H9 (cell line): ENCODE measurements around the gene TCTN3. TPM values are rescaled to one million over a fixed set of nuclear protein-coding genes. Genes with fewer than 3 reads are reported as not detected.

Experiments used
- DNase-seq: peaks from one replicate; pipeline ENCODE4 v3.0.0-alpha.2; 2017
- H2AFZ ChIP-seq: one replicate; pipeline ENCODE4 v1.6.1; 2013; ENCODE audit warnings: mild to moderate bottlenecking, low read length, control low read depth, moderate library complexity
- H2AK5ac ChIP-seq: 2 replicates; pipeline ENCODE4 v1.6.1; 2013; ENCODE audit warnings: low read length, control low read depth, mixed read lengths; ENCODE audit not compliant: insufficient read length
- H2BK120ac ChIP-seq: one replicate; pipeline ENCODE4 v1.6.1; 2013; ENCODE audit warnings: low read depth, mild to moderate bottlenecking, low read length, control low read depth, inconsistent platforms; ENCODE audit not compliant: poor library complexity, severe bottlenecking
- H2BK12ac ChIP-seq: 2 replicates; pipeline ENCODE4 v1.6.1; 2013; ENCODE audit warnings: low read length, control low read depth, mixed read lengths, low read depth; ENCODE audit not compliant: insufficient read length
- H2BK15ac ChIP-seq: 2 replicates; pipeline ENCODE4 v1.6.1; 2013; ENCODE audit warnings: low read depth, low read length, control low read depth
- H2BK20ac ChIP-seq: one replicate; pipeline ENCODE4 v1.6.1; 2013; ENCODE audit warnings: low read depth, mild to moderate bottlenecking, low read length, control low read depth, inconsistent platforms; ENCODE audit not compliant: poor library complexity, severe bottlenecking
- H2BK5ac ChIP-seq: 2 replicates; pipeline ENCODE4 v1.6.1; 2013; ENCODE audit warnings: low read length, control low read depth, mixed read lengths; ENCODE audit not compliant: insufficient read length
- H3K14ac ChIP-seq: 2 replicates; pipeline ENCODE4 v1.6.1; 2013; ENCODE audit warnings: low read length, control low read depth; ENCODE audit not compliant: insufficient read depth
- H3K18ac ChIP-seq: 2 replicates; pipeline ENCODE4 v1.6.1; 2013; ENCODE audit warnings: low read depth, mild to moderate bottlenecking, mixed read lengths, low read length, control low read depth; ENCODE audit not compliant: insufficient read length
- H3K23ac ChIP-seq: 2 replicates; pipeline ENCODE4 v1.6.1; 2013; ENCODE audit warnings: low read length, control low read depth, mixed read lengths, low read depth; ENCODE audit not compliant: insufficient read length
- H3K23me2 ChIP-seq: 2 replicates; pipeline ENCODE4 v1.6.1; 2013; ENCODE audit warnings: low read depth, mild to moderate bottlenecking, mixed read lengths, low read length, control low read depth; ENCODE audit not compliant: insufficient read length, poor library complexity, severe bottlenecking
- H3K27ac ChIP-seq: 2 replicates; pipeline ENCODE4 v1.5.1; 2013; ENCODE audit warnings: low read length, control low read depth, mixed read lengths, low read depth; ENCODE audit not compliant: insufficient read length
- H3K27me3 ChIP-seq: 2 replicates; pipeline ENCODE4 v1.6.1; 2013; ENCODE audit warnings: low read length, control low read depth, inconsistent platforms; ENCODE audit not compliant: insufficient read depth
- H3K4ac ChIP-seq: 2 replicates; pipeline ENCODE4 v1.6.1; 2013; ENCODE audit warnings: low read depth, mild to moderate bottlenecking, control low read depth, inconsistent platforms, low read length, moderate library complexity
- H3K4me1 ChIP-seq: 2 replicates; pipeline ENCODE4 v1.6.1; 2013; ENCODE audit warnings: low read length, control low read depth, inconsistent platforms; ENCODE audit not compliant: insufficient read depth
- H3K4me2 ChIP-seq: 2 replicates; pipeline ENCODE4 v1.6.1; 2013; ENCODE audit warnings: low read length, control low read depth, mixed read lengths; ENCODE audit not compliant: insufficient read length, insufficient read depth
- H3K56ac ChIP-seq: 2 replicates; pipeline ENCODE4 v1.6.1; 2013; ENCODE audit warnings: low read depth, mild to moderate bottlenecking, mixed read lengths, low read length, control low read depth; ENCODE audit not compliant: insufficient read length
- H3K79me1 ChIP-seq: 2 replicates; pipeline ENCODE4 v1.6.1; 2013; ENCODE audit warnings: low read depth, mild to moderate bottlenecking, moderate library complexity, low read length, control low read depth, inconsistent platforms; ENCODE audit not compliant: insufficient read depth, poor library complexity, severe bottlenecking
- H3K79me2 ChIP-seq: 2 replicates; pipeline ENCODE4 v1.6.1; 2013; ENCODE audit warnings: low read length, control low read depth, inconsistent platforms; ENCODE audit not compliant: insufficient read depth
- H3K9ac ChIP-seq: 2 replicates; pipeline ENCODE4 v1.6.1; 2013; ENCODE audit warnings: low read length, control low read depth, mixed read lengths; ENCODE audit not compliant: insufficient read length; ENCODE audit errors: extremely low read depth
- H3K9me3 ChIP-seq: one replicate; pipeline ENCODE4 v1.6.1; 2013; ENCODE audit warnings: low read depth, low read length, inconsistent platforms; ENCODE audit not compliant: control insufficient read depth
- H3T11ph ChIP-seq: one replicate; pipeline ENCODE4 v1.6.1; 2013; ENCODE audit warnings: mild to moderate bottlenecking, low read length, control low read depth, inconsistent platforms
- H4K20me1 ChIP-seq: one replicate; pipeline ENCODE4 v1.6.1; 2013; ENCODE audit not compliant: control insufficient read depth, insufficient read length, insufficient read depth
- H4K5ac ChIP-seq: 2 replicates; pipeline ENCODE4 v1.6.1; 2013; ENCODE audit warnings: low read depth, mild to moderate bottlenecking, mixed read lengths, low read length, control low read depth; ENCODE audit not compliant: insufficient read length
- H4K8ac ChIP-seq: replicated peaks from 2 replicates; pipeline ENCODE4 v1.6.1; 2013; ENCODE audit warnings: low read length, control low read depth, mixed read lengths, low read depth; ENCODE audit not compliant: insufficient read length
- H4K91ac ChIP-seq: 2 replicates; pipeline ENCODE4 v1.6.1; 2013; ENCODE audit warnings: low read depth, mild to moderate bottlenecking, moderate library complexity, mixed read lengths, low read length, control low read depth; ENCODE audit not compliant: insufficient read length
- H3K27ac Mint-ChIP-seq, 3 experiments: 2 replicates in 2 of 3; 3 replicates in 1 of 3; pipeline ENCODE4 v1.8.0; 2020 to 2021; ENCODE audit warnings: mixed read lengths in 3 of 3, mild to moderate bottlenecking in 1 of 3, moderate library complexity in 1 of 3
- H3K27me3 Mint-ChIP-seq: 2 replicates; pipeline ENCODE4 v1.8.0; 2021; ENCODE audit warnings: low read depth, mild to moderate bottlenecking, moderate library complexity, mixed read lengths
- H3K36me3 Mint-ChIP-seq, 3 experiments: 2 replicates in 2 of 3; 3 replicates in 1 of 3; pipeline ENCODE4 v1.8.0; 2020 to 2021; ENCODE audit warnings: low read depth in 3 of 3, mixed read lengths in 3 of 3; ENCODE audit not compliant: insufficient read depth in 1 of 3
- H3K4me1 Mint-ChIP-seq, 2 experiments: 2 replicates each; pipeline ENCODE4 v1.8.0; 2020; ENCODE audit warnings: mixed read lengths in 2 of 2
- H3K4me3 Mint-ChIP-seq, 2 experiments: 2 replicates in 1 of 2; 3 replicates in 1 of 2; pipeline ENCODE4 v1.8.0; 2020 to 2021; ENCODE audit warnings: mild to moderate bottlenecking in 2 of 2, mixed read lengths in 2 of 2, moderate library complexity in 1 of 2
- H3K9me3 Mint-ChIP-seq, 2 experiments: 2 replicates in 1 of 2; 3 replicates in 1 of 2; pipeline ENCODE4 v1.8.0; 2020; ENCODE audit warnings: mild to moderate bottlenecking in 2 of 2, mixed read lengths in 2 of 2, moderate library complexity in 1 of 2
- CTCF ChIP-seq: fragments of 200-600 bp; sonication (generic); conservative IDR thresholded peaks from 3 replicates; pipeline ENCODE4 v1.8.0; 2021; ENCODE audit warnings: antibody characterized with exemption, mild to moderate bottlenecking
- WGBS: extraction: QIAGEN DNeasy Blood & Tissue Kit; methylation state at CpG from one replicate; pipeline ENCODE4 v1.1.7; 2013; ENCODE audit warnings: missing lambda C conversion rate, low lambda C conversion rate, mixed read lengths; ENCODE audit not compliant: insufficient read length; ENCODE audit errors: extremely low coverage; 5-methylcytosine and 5-hydroxymethylcytosine counted together
- total RNA-seq: library from RNA; stranded (reverse); gene quantifications from 2 replicates; pipeline ENCODE4 v1.2.1, GENCODE V29; 2021

TCTN3 gene
- total RNA-seq, 1 experiment from 2014 or later = 37.3 TPM

- Histone ChIP-seq H2AFZ (no peak overlapping the region), H2BK15ac (no peak overlapping the region), H2BK120ac (no peak overlapping the region), H4K20me1 (no peaks in the 10 kb centered on the region), H3K56ac (no peak overlapping the region), H2BK12ac (no peak overlapping the region), H3K4me1 (no peaks in the 10 kb centered on the region), H3T11ph (no peak overlapping the region), H4K8ac (no peak overlapping the region), H2BK5ac (no peak overlapping the region), H4K91ac (no peak overlapping the region), H3K14ac (no peak overlapping the region), H2AK5ac (no peak overlapping the region), H3K23ac (no peak overlapping the region), H3K4me2 (no peak overlapping the region), H3K9ac (no peak overlapping the region), H3K18ac (no peak overlapping the region), H3K27ac (no peak overlapping the region), H3K23me2 (no peaks in the 10 kb centered on the region), H3K79me2 (no peaks in the 10 kb centered on the region), H3K4ac (no peak overlapping the region), H3K27me3 (no peaks in the 10 kb centered on the region), H2BK20ac (no peak overlapping the region), H4K5ac (no peak overlapping the region), H3K79me1 (no peaks in the 10 kb centered on the region), H3K9me3 (no peaks in the 10 kb centered on the region)
- DNase-seq = no peak
- TF ChIP-seq CTCF = no peak
- Mint-ChIP-seq H3K27me3 (no peaks in the 10 kb centered on the region; the same call in none of the 2 replicates), H3K27ac (no peak overlapping the region), H3K9me3 (peaks cover 16 to 24% of the 10 kb centered on the region in 2 experiments), H3K4me1 (peaks cover 0 to 2% of the 10 kb centered on the region in 2 experiments; a peak in 1 of 4 replicates), H3K4me3 (no peak overlapping the region), H3K36me3 (peaks cover 0 to 10% (median 7%) of the 10 kb centered on the region in 3 experiments; a peak in 4 of 7 replicates)
- no CpG with 5 or more reads among the region's 2 CpGs for WGBS
These were observed 4.7 kb upstream of the TCTN3 start for GRCh38 chr10:95698415-95698814.
